Sigmoid colon (tissue), 4 donors: ENCODE data around the gene CLN6.

Experiments used
- EP300 ChIP-seq, 4 donors: sonication (generic); formaldehyde crosslinking; IDR thresholded peaks; one replicate each; pipeline ENCODE4 v1.6.1; 2017; ENCODE audit warnings: antibody characterized with exemption in 4 of 4
- POLR2A ChIP-seq, 2 donors: fragments of 450-650 bp; IDR thresholded peaks; one replicate each; pipeline ENCODE4 v1.6.1; 2016; ENCODE audit warnings: antibody characterized with exemption in 2 of 2, mild to moderate bottlenecking in 2 of 2, moderate library complexity in 2 of 2
- POLR2AphosphoS5 ChIP-seq, 4 donors: sonication (generic); formaldehyde crosslinking; IDR thresholded peaks; one replicate each; pipeline ENCODE4 v1.6.1; 2017; ENCODE audit warnings: antibody characterized with exemption in 4 of 4
- TF ChIP-seq, protein P1 (sequence below), 4 experiments: fragments of 450-650 bp in 3 of 4; fragments of 200-600 bp in 1 of 4; IDR thresholded peaks; one replicate each; pipeline ENCODE4 v1.5.1; 2016 to 2019; ENCODE audit warnings: antibody characterized with exemption in 4 of 4, mild to moderate bottlenecking in 3 of 4, moderate library complexity in 2 of 4

DNA sequence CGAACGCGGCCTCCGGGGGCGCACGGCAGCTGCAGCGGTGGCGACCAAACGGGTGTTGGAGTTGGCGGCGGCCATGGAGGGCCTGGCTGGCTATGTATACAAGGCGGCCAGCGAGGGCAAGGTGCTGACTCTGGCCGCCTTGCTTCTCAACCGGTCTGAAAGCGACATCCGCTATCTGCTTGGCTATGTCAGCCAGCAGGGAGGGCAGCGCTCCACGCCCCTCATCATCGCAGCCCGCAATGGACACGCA is 48.7 kb upstream of the CLN6 start:
- TF ChIP-seq POLR2AphosphoS5 (IDR thresholded peaks at IDR 0.05): no peak
- TF ChIP-seq, protein P1, sequence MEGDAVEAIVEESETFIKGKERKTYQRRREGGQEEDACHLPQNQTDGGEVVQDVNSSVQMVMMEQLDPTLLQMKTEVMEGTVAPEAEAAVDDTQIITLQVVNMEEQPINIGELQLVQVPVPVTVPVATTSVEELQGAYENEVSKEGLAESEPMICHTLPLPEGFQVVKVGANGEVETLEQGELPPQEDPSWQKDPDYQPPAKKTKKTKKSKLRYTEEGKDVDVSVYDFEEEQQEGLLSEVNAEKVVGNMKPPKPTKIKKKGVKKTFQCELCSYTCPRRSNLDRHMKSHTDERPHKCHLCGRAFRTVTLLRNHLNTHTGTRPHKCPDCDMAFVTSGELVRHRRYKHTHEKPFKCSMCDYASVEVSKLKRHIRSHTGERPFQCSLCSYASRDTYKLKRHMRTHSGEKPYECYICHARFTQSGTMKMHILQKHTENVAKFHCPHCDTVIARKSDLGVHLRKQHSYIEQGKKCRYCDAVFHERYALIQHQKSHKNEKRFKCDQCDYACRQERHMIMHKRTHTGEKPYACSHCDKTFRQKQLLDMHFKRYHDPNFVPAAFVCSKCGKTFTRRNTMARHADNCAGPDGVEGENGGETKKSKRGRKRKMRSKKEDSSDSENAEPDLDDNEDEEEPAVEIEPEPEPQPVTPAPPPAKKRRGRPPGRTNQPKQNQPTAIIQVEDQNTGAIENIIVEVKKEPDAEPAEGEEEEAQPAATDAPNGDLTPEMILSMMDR (IDR thresholded peaks at IDR 0.05): peak in 1 of 4 experiments; percentile 39
- TF ChIP-seq POLR2A (IDR thresholded peaks at IDR 0.05): no peak
- TF ChIP-seq EP300 (IDR thresholded peaks at IDR 0.05): no peak
